EL (cell line): ENCODE measurements around the gene ARHGAP1.

Source experiments
- DNase-seq: peaks from one replicate; pipeline ENCODE4 v3.0.0-alpha.2; 2016

The ARHGAP1 gene

GRCh38 chr11:46635557-46636139 is 64.8 kb downstream of the ARHGAP1 start:
- no peak for DNase-seq

DNA sequence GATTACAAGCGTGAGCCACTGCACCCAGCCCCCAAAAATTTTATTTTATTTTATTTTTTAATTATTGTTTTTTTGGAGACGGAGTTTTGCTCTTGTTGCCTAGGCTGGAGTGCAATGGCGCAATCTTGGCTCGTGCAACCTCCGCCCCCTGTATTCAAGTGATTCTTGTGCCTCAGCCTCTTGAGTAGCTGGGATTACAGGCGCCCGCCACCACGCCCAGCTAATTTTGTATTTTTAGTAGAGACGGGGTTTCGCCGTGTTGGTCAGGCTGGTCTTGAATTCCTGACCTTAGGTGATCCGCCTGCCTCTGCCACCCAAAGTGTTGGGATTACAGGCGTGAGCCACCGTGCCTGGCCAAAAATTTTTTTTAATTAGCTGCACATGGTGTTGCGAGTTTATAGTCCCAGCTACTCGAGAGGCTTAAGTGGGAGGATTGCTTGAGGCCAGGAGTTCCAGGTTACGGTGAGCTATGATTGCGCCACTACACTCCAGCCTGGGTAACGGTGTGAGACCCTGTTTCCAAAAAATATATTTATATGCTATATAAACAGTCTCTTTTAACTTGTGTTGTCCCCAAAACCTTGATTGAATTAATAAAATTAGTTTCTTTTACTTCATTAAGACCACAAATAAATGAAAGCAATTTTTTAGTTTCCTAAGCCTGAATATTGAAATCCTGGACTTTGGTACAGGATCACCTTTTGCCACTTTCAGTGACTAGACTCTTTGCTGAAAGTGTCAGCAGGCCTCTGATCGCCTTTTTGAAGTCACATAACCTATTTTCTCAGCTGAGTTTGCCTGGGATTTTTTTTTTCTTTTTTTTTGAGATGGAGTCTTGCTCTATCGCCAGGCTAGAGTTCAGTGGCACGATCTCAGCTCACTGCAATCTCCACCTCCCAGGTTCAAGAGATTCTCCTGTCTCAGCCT is 66.9 kb downstream of the ARHGAP1 start:
- no peak for DNase-seq

GRCh38 chr11:46632502-46632901 is 67.9 kb downstream of the ARHGAP1 start:
- no peak for DNase-seq

DNA sequence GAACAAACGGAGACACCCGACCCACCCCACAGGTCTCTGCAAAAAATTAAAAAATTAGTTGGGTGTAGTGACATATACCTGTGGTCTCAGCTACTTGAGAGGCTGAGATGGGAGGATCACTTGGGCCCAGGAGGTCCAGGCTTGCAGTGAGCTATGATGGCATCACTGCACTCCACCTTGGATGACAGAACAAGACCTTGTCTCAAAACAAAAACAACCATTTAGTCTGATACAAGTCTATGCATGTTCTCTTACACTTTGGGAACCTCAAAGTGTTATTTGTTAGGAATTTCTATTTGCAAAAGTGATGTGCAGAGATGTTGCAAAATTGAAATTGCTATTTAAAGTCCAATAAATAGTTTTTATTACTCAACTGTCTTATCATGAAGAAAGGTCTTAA is 68.7 kb downstream of the ARHGAP1 start:
- DNase-seq = no peak

GRCh38 chr11:46630237-46630636 is 70.2 kb downstream of the ARHGAP1 start:
- no peak for DNase-seq

GRCh38 chr11:46628961-46629360 is 71.5 kb downstream of the ARHGAP1 start:
- no peak for DNase-seq
